Mammary epithelial cell (primary cell): ENCODE data around the gene MEGF6.

Source experiments
- CTCF ChIP-seq, 2 donors: IDR thresholded peaks in 1 of 2; conservative IDR thresholded peaks in 1 of 2; 2 replicates each; pipeline ENCODE4 v1.5.1; 2011 to 2012; ENCODE audit warnings: inconsistent platforms in 2 of 2, low read length in 2 of 2, mild to moderate bottlenecking in 2 of 2, control low read depth in 1 of 2, low read depth in 1 of 2; ENCODE audit not compliant: insufficient read depth in 1 of 2; ENCODE audit errors: extremely low read depth in 1 of 2
- EZH2 ChIP-seq: IDR thresholded peaks from 2 replicates; pipeline ENCODE4 v1.6.1; 2012; ENCODE audit warnings: low read length, inconsistent platforms, borderline replicate concordance

GRCh38 chr1:3624200-3625136, 13.2 kb upstream of the MEGF6 start, which contains the start of gene TPRG1L:
- no peak for TF ChIP-seq CTCF (conservative IDR thresholded peaks at IDR 0.05 in 1 of 2, IDR thresholded peaks at IDR 0.05 in 1 of 2; ENCODE audit: extremely low read depth in 1 of 2, insufficient read depth in 1 of 2, low read depth in 1 of 2, low read length in 2 of 2)
- TF ChIP-seq EZH2 = no peak
